HCT116 (cell line): Measurements from ENCODE around the gene SUSD6.

ENCODE experiments used
- EGR1 ChIP-seq: IDR thresholded peaks from 2 replicates; pipeline ENCODE4 v1.6.1; 2012; ENCODE audit warnings: low read depth
- EZH2 ChIP-seq: fragments of 200-600 bp; sonication (generic); IDR thresholded peaks from 2 replicates; pipeline ENCODE4 v1.6.1; 2017; ENCODE audit warnings: antibody characterized with exemption, mixed run types
- EZH2phosphoT487 ChIP-seq: fragments of 200-600 bp; IDR thresholded peaks from 2 replicates; pipeline ENCODE4 v1.6.1; 2018; ENCODE audit warnings: antibody characterized with exemption, borderline replicate concordance
- JUND ChIP-seq: IDR thresholded peaks from 2 replicates; pipeline ENCODE4 v1.6.1; 2012
- POLR2A ChIP-seq: IDR thresholded peaks from 2 replicates; pipeline ENCODE4 v1.7.0; 2011; ENCODE audit warnings: borderline replicate concordance; ENCODE audit not compliant: insufficient read depth, insufficient read length; ENCODE audit errors: extremely low read depth
- SIN3A ChIP-seq: IDR thresholded peaks from 2 replicates; pipeline ENCODE4 v1.6.1; 2012; ENCODE audit warnings: low read depth
- YY1 ChIP-seq: IDR thresholded peaks from 2 replicates; pipeline ENCODE4 v1.6.1; 2011; ENCODE audit warnings: low read length, low read depth, moderate library complexity, mild to moderate bottlenecking; ENCODE audit not compliant: insufficient replicate concordance; ENCODE audit errors: extremely low read depth
- ZBTB33 ChIP-seq: IDR thresholded peaks from 2 replicates; pipeline ENCODE4 v1.6.1; 2011; ENCODE audit warnings: mild to moderate bottlenecking, low read length, moderate library complexity; ENCODE audit not compliant: insufficient replicate concordance; ENCODE audit errors: extremely low read depth
- ZNF274 ChIP-seq: fragments of 200-500 bp; sonication (Bioruptor generic); IDR thresholded peaks from 2 replicates; pipeline ENCODE4 v1.6.1; 2014; ENCODE audit warnings: mild to moderate bottlenecking, low read depth, low read length, inconsistent platforms
- TF ChIP-seq, protein P1 (sequence below), 3 experiments: fragments of 200-600 bp in 1 of 3; sonication (generic) in 1 of 3; IDR thresholded peaks in 2 of 3; conservative IDR thresholded peaks in 1 of 3; 2 replicates each; pipeline ENCODE4 v1.5.1; 2012 to 2017; ENCODE audit warnings: low read depth in 2 of 3, low read length in 2 of 3, antibody characterized with exemption in 1 of 3, borderline replicate concordance in 1 of 3, control low read depth in 1 of 3, mild to moderate bottlenecking in 1 of 3, mixed read lengths in 1 of 3, mixed run types in 1 of 3, moderate library complexity in 1 of 3; ENCODE audit not compliant: insufficient read depth in 1 of 3

DNA sequence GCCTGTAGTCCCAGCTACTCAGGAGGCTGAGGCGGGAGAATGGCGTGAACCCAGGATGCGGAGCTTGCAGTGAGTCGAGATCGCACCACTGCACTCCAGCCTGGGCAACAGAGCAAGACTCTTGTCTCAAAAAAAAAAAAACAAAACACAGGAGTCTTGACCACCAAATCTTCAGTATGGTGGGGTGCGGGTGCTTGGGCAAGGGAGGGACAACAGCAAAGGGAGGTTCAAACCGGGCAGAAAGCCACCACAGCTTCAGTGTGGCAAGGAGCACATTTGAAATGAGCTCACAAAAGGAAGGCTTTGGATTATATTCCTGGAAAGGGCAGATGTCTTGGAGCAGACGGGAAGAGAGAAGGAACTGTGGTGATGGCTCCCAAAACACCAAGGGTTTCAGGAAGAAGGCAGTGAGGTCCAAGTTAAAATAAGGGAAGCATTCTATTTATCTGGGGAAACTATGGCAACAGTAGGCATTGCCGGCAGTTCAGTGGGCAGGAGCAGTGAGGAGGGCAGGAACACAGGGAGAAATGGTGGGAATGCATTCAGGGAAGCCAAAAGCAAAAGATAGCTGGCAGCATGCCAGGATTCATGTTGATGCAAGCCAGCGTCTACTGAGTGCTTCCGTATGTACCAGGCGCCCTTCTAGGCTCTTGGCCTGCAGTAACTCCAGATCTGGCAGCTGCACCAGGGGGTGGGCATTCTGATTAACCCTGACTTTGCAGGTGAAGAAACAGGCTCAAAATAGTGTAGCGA lies 104.5 kb downstream of the SUSD6 start:
- TF ChIP-seq, protein P1, sequence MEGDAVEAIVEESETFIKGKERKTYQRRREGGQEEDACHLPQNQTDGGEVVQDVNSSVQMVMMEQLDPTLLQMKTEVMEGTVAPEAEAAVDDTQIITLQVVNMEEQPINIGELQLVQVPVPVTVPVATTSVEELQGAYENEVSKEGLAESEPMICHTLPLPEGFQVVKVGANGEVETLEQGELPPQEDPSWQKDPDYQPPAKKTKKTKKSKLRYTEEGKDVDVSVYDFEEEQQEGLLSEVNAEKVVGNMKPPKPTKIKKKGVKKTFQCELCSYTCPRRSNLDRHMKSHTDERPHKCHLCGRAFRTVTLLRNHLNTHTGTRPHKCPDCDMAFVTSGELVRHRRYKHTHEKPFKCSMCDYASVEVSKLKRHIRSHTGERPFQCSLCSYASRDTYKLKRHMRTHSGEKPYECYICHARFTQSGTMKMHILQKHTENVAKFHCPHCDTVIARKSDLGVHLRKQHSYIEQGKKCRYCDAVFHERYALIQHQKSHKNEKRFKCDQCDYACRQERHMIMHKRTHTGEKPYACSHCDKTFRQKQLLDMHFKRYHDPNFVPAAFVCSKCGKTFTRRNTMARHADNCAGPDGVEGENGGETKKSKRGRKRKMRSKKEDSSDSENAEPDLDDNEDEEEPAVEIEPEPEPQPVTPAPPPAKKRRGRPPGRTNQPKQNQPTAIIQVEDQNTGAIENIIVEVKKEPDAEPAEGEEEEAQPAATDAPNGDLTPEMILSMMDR (IDR thresholded peaks at IDR 0.05 in 2 of 3, conservative IDR thresholded peaks at IDR 0.05 in 1 of 3; ENCODE audit: borderline replicate concordance in 1 of 3, insufficient read depth in 1 of 3, low read depth in 2 of 3, low read length in 2 of 3): no peak
- TF ChIP-seq POLR2A (no peak), ZBTB33 (no peak), EGR1 (no peak), JUND (no peak), EZH2 (no peak), YY1 (no peak), ZNF274 (no peak), EZH2phosphoT487 (no peak), SIN3A (no peak)
